Measurements from ENCODE around the gene RFX7.

Gene RFX7

GRCh38 chr15:56241374-56242105 lies 2.1 kb downstream of the RFX7 start:
- no peak overlapping the region for H3K9ac ChIP-seq (ENCODE audit: insufficient read length, low read depth)

GRCh38 chr15:56240390-56240789 lies 3.3 kb downstream of the RFX7 start:
- Histone ChIP-seq H3K9me3 (ENCODE audit: insufficient read depth, low read length) (no peaks in the 10 kb centered on the region), H3K36me3 (ENCODE audit: insufficient read depth, insufficient read length, low read length) (no peaks in the 10 kb centered on the region), H3K9ac (ENCODE audit: insufficient read length, low read depth) (no peak overlapping the region), H3K4me3 (ENCODE audit: insufficient read length, low read depth) (no peak overlapping the region), H3K4me1 (ENCODE audit: insufficient read depth, insufficient read length) (peaks cover 5% of the 10 kb centered on the region), H3K27me3 (ENCODE audit: insufficient read depth, insufficient read length) (no peaks in the 10 kb centered on the region)
- no peak for TF ChIP-seq SUZ12 (IDR thresholded peaks at IDR 0.05; ENCODE audit: extremely low read depth, insufficient read depth, insufficient read length)
- no peak for DNase-seq (ENCODE audit: low read depth, low spot score)

More at GRCh38 chr15:56241374-56242105, 2.1 kb downstream of the RFX7 start:
- TF ChIP-seq ZNF274 (IDR thresholded peaks at IDR 0.05; ENCODE audit: low read depth, low read length) (no peak), SUZ12 (IDR thresholded peaks at IDR 0.05; ENCODE audit: extremely low read depth, insufficient read depth, insufficient read length) (no peak), YY1 (IDR thresholded peaks at IDR 0.05; ENCODE audit: insufficient read depth, insufficient read length) (no peak)
- Histone ChIP-seq H3K27me3 (ENCODE audit: insufficient read depth, insufficient read length) (no peaks in the 10 kb centered on the region), H3K4me1 (ENCODE audit: insufficient read depth, insufficient read length) (peaks cover 6% of the 10 kb centered on the region), H3K36me3 (ENCODE audit: insufficient read depth, insufficient read length, low read length) (no peaks in the 10 kb centered on the region), H3K4me3 (ENCODE audit: insufficient read length, low read depth) (peak overlapping the region; percentile 46), H3K9me3 (ENCODE audit: insufficient read depth, low read length) (peaks cover 3% of the 10 kb centered on the region; the same call in 1 of the 2 replicates)
- DNase-seq (ENCODE audit: low read depth, low spot score): no peak

GRCh38 chr15:56236197-56236596 lies 7.5 kb downstream of the RFX7 start:
- peaks cover 3% of the 10 kb centered on the region for H3K36me3 ChIP-seq (ENCODE audit: insufficient read depth, insufficient read length, low read length)
- peaks cover 39% of the 10 kb centered on the region for H3K9me3 ChIP-seq (ENCODE audit: insufficient read depth, low read length)

GRCh38 chr15:56234804-56235203 lies 8.9 kb downstream of the RFX7 start:
- peaks cover 53% of the 10 kb centered on the region for H3K9me3 ChIP-seq (ENCODE audit: insufficient read depth, low read length)
- peaks cover 9% of the 10 kb centered on the region for H3K36me3 ChIP-seq (ENCODE audit: insufficient read depth, insufficient read length, low read length)
- no peak overlapping the region for H3K4me3 ChIP-seq (ENCODE audit: insufficient read length, low read depth)
- no peak overlapping the region for H3K9ac ChIP-seq (ENCODE audit: insufficient read length, low read depth)
- H3K4me1 ChIP-seq (ENCODE audit: insufficient read depth, insufficient read length): no peaks in the 10 kb centered on the region
- TF ChIP-seq SUZ12 (IDR thresholded peaks at IDR 0.05; ENCODE audit: extremely low read depth, insufficient read depth, insufficient read length): no peak
- no peak for TF ChIP-seq YY1 (IDR thresholded peaks at IDR 0.05; ENCODE audit: insufficient read depth, insufficient read length)
- TF ChIP-seq ZNF274 (IDR thresholded peaks at IDR 0.05; ENCODE audit: low read depth, low read length): no peak
- no peak for DNase-seq (ENCODE audit: low read depth, low spot score)
- H3K27me3 ChIP-seq (ENCODE audit: insufficient read depth, insufficient read length): no peaks in the 10 kb centered on the region

More at GRCh38 chr15:56236197-56236596, 7.5 kb downstream of the RFX7 start:
- Histone ChIP-seq H3K4me1 (ENCODE audit: insufficient read depth, insufficient read length) (no peaks in the 10 kb centered on the region), H3K9ac (ENCODE audit: insufficient read length, low read depth) (no peak overlapping the region), H3K27me3 (ENCODE audit: insufficient read depth, insufficient read length) (no peaks in the 10 kb centered on the region), H3K4me3 (ENCODE audit: insufficient read length, low read depth) (no peak overlapping the region)
- TF ChIP-seq YY1 (IDR thresholded peaks at IDR 0.05; ENCODE audit: insufficient read depth, insufficient read length) (no peak), ZNF274 (IDR thresholded peaks at IDR 0.05; ENCODE audit: low read depth, low read length) (no peak), SUZ12 (IDR thresholded peaks at IDR 0.05; ENCODE audit: extremely low read depth, insufficient read depth, insufficient read length) (no peak)
- no peak for DNase-seq (ENCODE audit: low read depth, low spot score)

DNA sequence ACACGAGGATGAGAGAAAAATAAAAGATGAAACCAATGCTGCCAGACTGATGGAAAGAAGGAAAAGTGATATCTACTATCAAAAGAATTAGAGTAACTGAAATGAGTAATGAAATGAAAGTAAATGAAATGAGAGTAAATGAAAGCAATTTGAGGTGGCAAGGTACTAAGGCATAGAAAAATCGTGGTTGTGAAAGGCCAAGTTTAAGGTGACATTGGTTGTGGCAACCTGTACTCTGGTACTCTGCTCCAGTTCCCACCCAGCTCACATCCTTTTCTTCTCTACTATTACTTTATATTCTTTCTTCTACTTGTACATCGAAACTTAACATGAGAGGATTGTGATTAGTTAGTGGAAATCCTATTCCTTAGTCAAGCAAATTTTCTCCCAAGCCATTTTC lies 10.1 kb downstream of the RFX7 start:
- Histone ChIP-seq H3K9me3 (ENCODE audit: insufficient read depth, low read length) (peaks cover 62% of the 10 kb centered on the region), H3K27me3 (ENCODE audit: insufficient read depth, insufficient read length) (no peaks in the 10 kb centered on the region), H3K36me3 (ENCODE audit: insufficient read depth, insufficient read length, low read length) (peaks cover 9% of the 10 kb centered on the region)

GRCh38 chr15:56232058-56232457 lies 11.6 kb downstream of the RFX7 start:
- no peak overlapping the region for H3K4me3 ChIP-seq (ENCODE audit: insufficient read length, low read depth)
- H3K4me1 ChIP-seq (ENCODE audit: insufficient read depth, insufficient read length): no peaks in the 10 kb centered on the region
- TF ChIP-seq SUZ12 (IDR thresholded peaks at IDR 0.05; ENCODE audit: extremely low read depth, insufficient read depth, insufficient read length) (no peak), ZNF274 (IDR thresholded peaks at IDR 0.05; ENCODE audit: low read depth, low read length) (no peak), YY1 (IDR thresholded peaks at IDR 0.05; ENCODE audit: insufficient read depth, insufficient read length) (no peak)
- H3K36me3 ChIP-seq (ENCODE audit: insufficient read depth, insufficient read length, low read length): peaks cover 9% of the 10 kb centered on the region
- H3K27me3 ChIP-seq (ENCODE audit: insufficient read depth, insufficient read length): no peaks in the 10 kb centered on the region
- peaks cover 70% of the 10 kb centered on the region for H3K9me3 ChIP-seq (ENCODE audit: insufficient read depth, low read length)
- DNase-seq (ENCODE audit: low read depth, low spot score): no peak
- H3K9ac ChIP-seq (ENCODE audit: insufficient read length, low read depth): no peak overlapping the region

More for the DNA sequence above, 10.1 kb downstream of the RFX7 start:
- no peak for TF ChIP-seq YY1 (IDR thresholded peaks at IDR 0.05; ENCODE audit: insufficient read depth, insufficient read length)
- no peak for TF ChIP-seq SUZ12 (IDR thresholded peaks at IDR 0.05; ENCODE audit: extremely low read depth, insufficient read depth, insufficient read length)
- TF ChIP-seq ZNF274 (IDR thresholded peaks at IDR 0.05; ENCODE audit: low read depth, low read length): no peak
- H3K4me1 ChIP-seq (ENCODE audit: insufficient read depth, insufficient read length): no peaks in the 10 kb centered on the region
- no peak overlapping the region for H3K4me3 ChIP-seq (ENCODE audit: insufficient read length, low read depth)
- no peak overlapping the region for H3K9ac ChIP-seq (ENCODE audit: insufficient read length, low read depth)
- DNase-seq (ENCODE audit: low read depth, low spot score): no peak

DNA sequence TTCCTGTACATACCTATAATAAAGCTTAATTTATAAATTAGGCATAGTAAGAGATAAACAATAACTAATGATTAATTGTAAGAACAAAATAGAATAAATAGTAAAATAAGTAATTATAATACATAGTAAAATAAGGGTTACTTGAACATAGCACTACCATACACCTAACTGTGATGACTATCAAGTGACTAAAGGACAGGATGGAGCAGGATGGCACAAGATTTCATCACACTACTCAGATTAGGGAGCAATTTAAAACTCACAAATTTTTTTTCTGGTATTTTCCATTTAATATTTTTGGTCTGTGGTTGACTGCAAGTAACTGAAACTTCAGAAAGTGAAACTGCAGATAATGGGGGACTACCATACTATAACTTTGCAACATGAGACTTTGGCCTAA lies 14.8 kb downstream of the RFX7 start:
- TF ChIP-seq YY1 (IDR thresholded peaks at IDR 0.05; ENCODE audit: insufficient read depth, insufficient read length) (no peak), ZNF274 (IDR thresholded peaks at IDR 0.05; ENCODE audit: low read depth, low read length) (no peak), SUZ12 (IDR thresholded peaks at IDR 0.05; ENCODE audit: extremely low read depth, insufficient read depth, insufficient read length) (no peak)
- no peak for DNase-seq (ENCODE audit: low read depth, low spot score)
- H3K36me3 ChIP-seq (ENCODE audit: insufficient read depth, insufficient read length, low read length): peaks cover 9% of the 10 kb centered on the region
- H3K27me3 ChIP-seq (ENCODE audit: insufficient read depth, insufficient read length): no peaks in the 10 kb centered on the region
- H3K9ac ChIP-seq (ENCODE audit: insufficient read length, low read depth): no peak overlapping the region
- peaks cover 57% of the 10 kb centered on the region for H3K9me3 ChIP-seq (ENCODE audit: insufficient read depth, low read length)
- H3K4me3 ChIP-seq (ENCODE audit: insufficient read length, low read depth): no peak overlapping the region
- no peaks in the 10 kb centered on the region for H3K4me1 ChIP-seq (ENCODE audit: insufficient read depth, insufficient read length)

All from NT2/D1 (cell line).